Measurements from ENCODE around the gene RITA1.

Gene RITA1

DNA sequence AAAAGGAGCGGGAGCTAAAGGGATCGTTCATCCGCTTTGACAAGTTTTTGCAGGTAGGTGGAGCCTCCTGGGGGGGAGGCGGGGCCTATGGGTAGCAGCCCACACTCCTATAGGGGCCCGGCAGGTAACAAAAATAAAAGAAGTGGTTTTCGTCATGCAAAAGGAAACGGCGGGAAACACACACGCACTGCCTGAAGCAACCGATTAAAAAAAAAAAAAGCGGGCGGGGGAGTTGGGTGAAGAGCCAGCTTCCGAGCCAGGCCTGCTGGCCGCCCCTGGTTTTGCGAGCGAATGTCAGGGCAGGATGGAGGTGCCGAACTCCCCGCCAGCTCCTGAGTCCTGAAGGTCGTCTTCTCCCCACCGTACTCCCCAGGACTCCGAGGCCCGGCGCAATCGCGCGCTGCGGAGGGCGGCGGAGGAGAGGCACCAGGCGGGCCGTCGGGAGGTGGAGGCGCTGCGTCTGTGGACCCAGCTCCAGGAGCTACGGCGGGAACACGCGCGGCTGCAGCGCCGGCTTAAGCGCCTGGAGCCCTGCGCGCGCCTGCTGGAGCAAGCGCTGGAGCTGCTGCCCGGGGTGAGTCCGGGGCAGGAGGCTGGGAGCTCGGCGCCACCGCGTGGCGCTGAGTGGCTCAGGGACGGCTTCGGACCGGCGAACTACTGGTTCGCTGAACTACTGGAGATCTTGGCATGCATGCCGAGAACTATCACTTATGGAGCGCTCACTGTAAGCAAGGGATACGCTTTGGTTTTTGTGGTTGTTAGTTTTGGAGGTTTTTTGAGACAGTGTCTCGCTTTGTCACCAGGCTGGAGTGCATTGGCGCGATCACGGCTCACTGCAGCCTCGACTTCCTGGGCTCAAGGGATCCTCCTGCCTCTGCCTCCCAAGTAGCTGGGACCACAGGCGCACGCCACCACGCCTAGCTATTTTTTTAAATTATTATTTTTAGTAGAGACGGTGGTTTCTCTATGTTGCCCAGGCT is 32.4 kb upstream of the RITA1 start:
- peak; percentile 91 for DNase-seq (ENCODE audit: low spot score)

- DNase-seq (ENCODE audit: low spot score) = peak; percentile 42
Measured at GRCh38 chr12:113154351-113154973, 31.1 kb upstream of the RITA1 start.

GRCh38 chr12:113155060-113155459 is 30.5 kb upstream of the RITA1 start:
- DNase-seq (ENCODE audit: low spot score) = no peak

- no peak for DNase-seq (ENCODE audit: low spot score)
Measured at GRCh38 chr12:113155646-113156045, 29.9 kb upstream of the RITA1 start.

DNA sequence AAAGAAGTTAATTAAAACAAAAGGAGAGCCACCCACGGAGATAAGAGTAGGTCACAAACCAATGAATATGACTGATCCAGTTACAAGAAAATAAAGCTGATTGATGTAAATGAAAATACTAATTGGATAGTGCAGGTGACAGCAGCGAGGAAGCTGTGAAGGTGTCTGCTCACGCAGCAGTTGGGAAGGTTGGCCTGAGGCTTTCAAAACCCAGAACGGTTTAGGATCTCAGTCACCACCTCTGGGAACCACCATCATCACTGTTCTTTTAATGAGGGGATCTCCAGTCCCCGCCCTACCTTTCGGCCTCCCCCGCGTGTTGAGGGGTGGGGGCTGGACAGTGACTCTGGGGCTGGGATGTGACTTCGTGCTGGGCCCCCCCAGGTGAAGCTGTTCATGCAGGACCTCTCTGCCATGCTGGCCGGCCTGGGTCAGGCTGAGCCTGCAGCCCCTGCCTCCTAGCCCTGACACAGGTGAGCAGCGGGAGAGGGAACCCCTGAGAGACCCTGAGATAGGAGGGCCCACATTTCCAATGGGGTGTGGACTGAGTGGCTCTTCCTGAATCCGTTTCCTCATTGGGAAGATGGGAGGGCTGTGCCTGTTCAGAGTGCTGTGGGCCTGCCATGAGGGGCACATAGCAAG is 28.2 kb upstream of the RITA1 start:
- DNase-seq (ENCODE audit: low spot score) = no peak

DNA sequence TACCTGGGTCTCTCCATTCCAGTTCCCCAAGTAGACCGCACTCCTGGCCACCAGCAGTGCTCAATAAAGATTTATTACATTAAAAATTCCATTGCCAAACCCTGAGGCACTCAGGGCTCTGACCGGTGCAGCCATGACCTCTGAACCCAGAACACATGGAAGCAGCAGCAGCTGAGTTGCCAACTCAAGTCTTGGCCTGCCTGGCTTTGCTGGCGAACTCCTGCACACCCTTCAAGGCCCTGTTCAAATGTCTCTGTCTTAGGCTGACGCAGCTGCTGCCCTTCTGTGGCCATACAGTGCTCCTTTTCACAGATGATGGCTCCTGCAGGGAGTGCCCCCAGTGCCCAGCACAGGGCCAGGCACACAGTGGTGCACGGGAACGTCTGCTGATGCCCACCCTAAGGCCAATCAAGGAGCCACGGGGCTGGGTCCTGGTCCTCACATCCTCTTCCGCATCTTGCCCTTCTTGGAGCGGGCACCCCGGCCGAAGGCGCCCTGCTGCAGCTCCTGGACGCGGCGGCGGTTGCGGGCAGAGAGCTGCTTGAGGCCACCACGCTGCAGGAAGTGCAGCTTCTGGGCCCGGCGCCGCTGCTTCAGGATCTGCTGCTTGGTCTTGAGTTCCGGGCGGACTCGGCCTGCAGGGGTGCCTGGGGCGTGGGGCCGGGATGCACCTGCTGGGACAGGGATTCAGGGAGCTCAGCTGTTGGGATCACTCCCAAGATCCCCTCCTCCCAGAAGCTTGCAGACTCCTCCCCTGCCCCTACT is 26.9 kb upstream of the RITA1 start:
- no peak for DNase-seq (ENCODE audit: low spot score)

- DNase-seq (ENCODE audit: low spot score) = no peak
Measured at GRCh38 chr12:113159937-113160336, 25.6 kb upstream of the RITA1 start.

GRCh38 chr12:113161415-113162016 is 24.0 kb upstream of the RITA1 start:
- DNase-seq (ENCODE audit: low spot score) = no peak

- peak; percentile 51 for DNase-seq (ENCODE audit: low spot score)
Measured at GRCh38 chr12:113162102-113163029, 23.2 kb upstream of the RITA1 start.

GRCh38 chr12:113163030-113163360 is 22.5 kb upstream of the RITA1 start:
- DNase-seq (ENCODE audit: low spot score) = no peak

- DNase-seq (ENCODE audit: low spot score) = no peak
Measured at GRCh38 chr12:113164014-113164413, 21.5 kb upstream of the RITA1 start.

GRCh38 chr12:113165521-113166450 is 19.7 kb upstream of the RITA1 start:
- no peak for DNase-seq (ENCODE audit: low spot score)

DNA sequence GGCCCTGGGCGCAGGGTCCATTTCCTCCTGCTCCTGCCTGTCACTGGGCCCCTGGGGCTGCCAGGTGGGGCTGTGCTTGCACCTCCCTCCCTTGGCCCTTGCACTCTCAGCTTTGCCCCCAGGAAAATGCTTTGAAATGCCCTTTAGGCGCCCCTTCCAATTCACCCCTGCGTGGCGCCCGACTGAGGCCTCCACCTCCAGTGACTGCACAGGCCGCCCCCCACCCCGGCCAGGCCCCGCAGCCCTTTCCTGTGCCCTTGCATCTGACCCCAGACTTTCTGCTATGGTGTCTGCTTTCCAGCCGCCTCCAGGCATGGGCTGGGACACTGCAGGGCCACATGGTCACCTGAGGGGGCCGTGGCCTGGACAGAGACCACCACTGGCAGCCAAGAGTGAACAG is 17.7 kb upstream of the RITA1 start:
- DNase-seq (ENCODE audit: low spot score) = no peak

GRCh38 chr12:113169697-113170096 is 15.8 kb upstream of the RITA1 start:
- no peak for DNase-seq (ENCODE audit: low spot score)

- DNase-seq (ENCODE audit: low spot score) = no peak
Measured at GRCh38 chr12:113170457-113170856, 15.1 kb upstream of the RITA1 start.

DNA sequence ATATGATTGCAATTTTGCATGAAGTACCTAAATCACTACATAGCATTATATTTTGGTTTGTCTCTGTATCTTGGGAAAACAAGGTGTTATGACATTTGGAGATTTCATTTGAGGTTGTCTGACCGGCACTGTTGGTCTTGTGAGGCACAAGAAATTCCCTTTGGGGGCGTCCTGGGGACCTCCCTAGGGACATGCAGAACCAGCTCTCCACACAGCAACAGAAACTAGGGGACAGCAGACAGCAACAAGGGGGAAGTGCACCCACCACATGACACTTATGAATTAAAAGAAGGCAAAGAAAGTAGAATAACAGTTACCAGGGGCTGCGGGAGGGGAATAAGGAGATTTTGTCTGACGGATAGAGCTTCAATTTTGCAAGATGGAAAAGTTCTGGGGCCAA is 14.6 kb upstream of the RITA1 start:
- DNase-seq (ENCODE audit: low spot score) = no peak

DNA sequence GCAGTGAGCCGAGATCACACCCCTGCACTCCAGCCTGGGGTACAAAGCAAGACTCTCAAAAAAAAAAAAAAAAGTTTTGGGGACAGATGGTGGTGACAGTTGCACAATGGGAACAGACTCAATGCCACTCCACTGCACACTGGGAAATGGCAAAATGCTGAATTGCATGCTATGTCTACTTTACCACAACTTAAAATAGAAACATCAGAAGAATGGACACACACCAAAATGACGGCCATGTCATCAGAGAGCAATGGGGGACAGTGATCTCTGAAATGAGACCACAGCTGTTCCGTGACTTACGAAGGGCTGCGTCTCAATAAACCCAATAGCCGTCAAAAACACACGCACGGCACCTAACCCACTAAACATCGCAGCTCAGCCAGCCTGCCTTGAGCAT is 14.0 kb upstream of the RITA1 start:
- no peak for DNase-seq (ENCODE audit: low spot score)

GRCh38 chr12:113172185-113172584 is 13.3 kb upstream of the RITA1 start:
- DNase-seq (ENCODE audit: low spot score) = no peak

GRCh38 chr12:113173081-113173698 is 12.3 kb upstream of the RITA1 start:
- no peak for DNase-seq (ENCODE audit: low spot score)

All from hepatic stellate cell (primary cell).